ENCODE results near the gene RIN1. TPM values are rescaled to one million over a fixed set of nuclear protein-coding genes. Genes with fewer than 3 reads are reported as not detected.

RIN1 gene
- total RNA-seq, 1 donor from 2014 or later = 8.2 TPM

DNA sequence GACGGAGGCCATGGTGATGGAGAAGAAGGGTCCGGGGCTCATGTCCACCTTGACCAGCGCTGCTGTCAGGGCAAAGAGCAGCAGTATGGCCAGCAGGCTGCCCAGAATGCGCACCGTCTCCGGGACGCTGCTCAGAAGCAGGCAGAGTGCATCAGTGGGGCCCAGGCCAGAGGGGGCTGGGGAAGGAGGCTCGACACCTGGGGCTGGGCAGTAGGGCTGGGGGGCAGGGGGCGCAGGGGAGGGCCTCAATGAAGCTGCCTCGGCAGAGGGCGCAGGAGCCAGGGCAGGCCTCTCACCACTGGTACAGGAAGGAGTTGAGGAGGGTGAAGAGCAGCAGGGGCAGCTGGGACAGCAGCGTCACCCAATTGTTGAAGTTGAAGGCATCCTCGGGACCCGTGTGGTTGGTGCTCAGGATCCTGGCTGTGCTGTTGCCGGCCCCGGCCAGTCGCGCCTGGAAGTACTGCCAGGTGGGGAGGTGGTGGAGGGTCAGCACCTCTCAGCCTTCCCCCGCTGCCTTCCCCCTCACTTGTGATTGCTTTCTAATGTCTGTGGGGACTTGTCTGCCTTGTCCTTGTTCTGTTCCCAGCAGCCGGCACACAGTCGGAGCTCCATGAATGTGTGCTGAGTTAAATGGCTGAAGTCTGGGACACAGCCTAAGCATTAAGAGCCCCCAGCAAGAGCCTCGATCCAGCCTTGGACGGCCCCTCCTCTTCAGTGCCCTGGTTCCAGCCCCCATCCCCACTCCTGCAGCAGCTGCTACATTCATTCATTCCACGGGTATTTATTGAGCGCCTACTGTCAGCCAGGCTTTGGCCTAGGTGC lies 33.0 kb upstream of the RIN1 start:
- TF ChIP-seq, protein P1, sequence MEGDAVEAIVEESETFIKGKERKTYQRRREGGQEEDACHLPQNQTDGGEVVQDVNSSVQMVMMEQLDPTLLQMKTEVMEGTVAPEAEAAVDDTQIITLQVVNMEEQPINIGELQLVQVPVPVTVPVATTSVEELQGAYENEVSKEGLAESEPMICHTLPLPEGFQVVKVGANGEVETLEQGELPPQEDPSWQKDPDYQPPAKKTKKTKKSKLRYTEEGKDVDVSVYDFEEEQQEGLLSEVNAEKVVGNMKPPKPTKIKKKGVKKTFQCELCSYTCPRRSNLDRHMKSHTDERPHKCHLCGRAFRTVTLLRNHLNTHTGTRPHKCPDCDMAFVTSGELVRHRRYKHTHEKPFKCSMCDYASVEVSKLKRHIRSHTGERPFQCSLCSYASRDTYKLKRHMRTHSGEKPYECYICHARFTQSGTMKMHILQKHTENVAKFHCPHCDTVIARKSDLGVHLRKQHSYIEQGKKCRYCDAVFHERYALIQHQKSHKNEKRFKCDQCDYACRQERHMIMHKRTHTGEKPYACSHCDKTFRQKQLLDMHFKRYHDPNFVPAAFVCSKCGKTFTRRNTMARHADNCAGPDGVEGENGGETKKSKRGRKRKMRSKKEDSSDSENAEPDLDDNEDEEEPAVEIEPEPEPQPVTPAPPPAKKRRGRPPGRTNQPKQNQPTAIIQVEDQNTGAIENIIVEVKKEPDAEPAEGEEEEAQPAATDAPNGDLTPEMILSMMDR (IDR thresholded peaks at IDR 0.05) = no peak
- peaks cover 15% of the 10 kb centered on the region for H3K4me1 ChIP-seq
- H3K27me3 ChIP-seq (ENCODE audit: low read depth) = peaks cover 25% of the 10 kb centered on the region
- no peak overlapping the region for H3K27ac ChIP-seq
- DNase-seq (no peak), ATAC-seq (no peak)
- no peaks in the 10 kb centered on the region for H3K9me3 ChIP-seq
- no peak overlapping the region for H3K4me3 ChIP-seq
- no peaks in the 10 kb centered on the region for H3K36me3 ChIP-seq
- intact Hi-C loops (cut with DNase I) = no loop called here

GRCh38 chr11:66368484-66368883 lies 32.2 kb upstream of the RIN1 start:
- intact Hi-C loops (cut with DNase I) = no loop called here
- no peak for ATAC-seq
- no peak for DNase-seq
- Histone ChIP-seq H3K4me1 (peaks cover 20% of the 10 kb centered on the region), H3K36me3 (no peaks in the 10 kb centered on the region), H3K27ac (no peak overlapping the region), H3K9me3 (no peaks in the 10 kb centered on the region), H3K4me3 (no peak overlapping the region), H3K27me3 (ENCODE audit: low read depth) (peaks cover 23% of the 10 kb centered on the region)
- TF ChIP-seq, protein P1 (IDR thresholded peaks at IDR 0.05) = no peak

GRCh38 chr11:66367561-66368312 lies 31.5 kb upstream of the RIN1 start:
- intact Hi-C loops (cut with DNase I) = no loop called here
- TF ChIP-seq, protein P1 (IDR thresholded peaks at IDR 0.05) = no peak
- Histone ChIP-seq H3K27ac (no peak overlapping the region), H3K4me3 (no peak overlapping the region), H3K27me3 (ENCODE audit: low read depth) (peaks cover 20% of the 10 kb centered on the region), H3K4me1 (peaks cover 26% of the 10 kb centered on the region), H3K9me3 (no peaks in the 10 kb centered on the region), H3K36me3 (no peaks in the 10 kb centered on the region)
- DNase-seq (no peak), ATAC-seq (no peak)

GRCh38 chr11:66366844-66367477 lies 30.7 kb upstream of the RIN1 start:
- ATAC-seq (no peak), DNase-seq (no peak)
- Histone ChIP-seq H3K27ac (no peak overlapping the region), H3K4me3 (no peak overlapping the region), H3K9me3 (no peaks in the 10 kb centered on the region), H3K4me1 (peaks cover 21% of the 10 kb centered on the region), H3K27me3 (ENCODE audit: low read depth) (peaks cover 12% of the 10 kb centered on the region), H3K36me3 (no peaks in the 10 kb centered on the region)
- intact Hi-C loops (cut with DNase I) = no loop called here
- TF ChIP-seq, protein P1 (IDR thresholded peaks at IDR 0.05) = no peak

DNA sequence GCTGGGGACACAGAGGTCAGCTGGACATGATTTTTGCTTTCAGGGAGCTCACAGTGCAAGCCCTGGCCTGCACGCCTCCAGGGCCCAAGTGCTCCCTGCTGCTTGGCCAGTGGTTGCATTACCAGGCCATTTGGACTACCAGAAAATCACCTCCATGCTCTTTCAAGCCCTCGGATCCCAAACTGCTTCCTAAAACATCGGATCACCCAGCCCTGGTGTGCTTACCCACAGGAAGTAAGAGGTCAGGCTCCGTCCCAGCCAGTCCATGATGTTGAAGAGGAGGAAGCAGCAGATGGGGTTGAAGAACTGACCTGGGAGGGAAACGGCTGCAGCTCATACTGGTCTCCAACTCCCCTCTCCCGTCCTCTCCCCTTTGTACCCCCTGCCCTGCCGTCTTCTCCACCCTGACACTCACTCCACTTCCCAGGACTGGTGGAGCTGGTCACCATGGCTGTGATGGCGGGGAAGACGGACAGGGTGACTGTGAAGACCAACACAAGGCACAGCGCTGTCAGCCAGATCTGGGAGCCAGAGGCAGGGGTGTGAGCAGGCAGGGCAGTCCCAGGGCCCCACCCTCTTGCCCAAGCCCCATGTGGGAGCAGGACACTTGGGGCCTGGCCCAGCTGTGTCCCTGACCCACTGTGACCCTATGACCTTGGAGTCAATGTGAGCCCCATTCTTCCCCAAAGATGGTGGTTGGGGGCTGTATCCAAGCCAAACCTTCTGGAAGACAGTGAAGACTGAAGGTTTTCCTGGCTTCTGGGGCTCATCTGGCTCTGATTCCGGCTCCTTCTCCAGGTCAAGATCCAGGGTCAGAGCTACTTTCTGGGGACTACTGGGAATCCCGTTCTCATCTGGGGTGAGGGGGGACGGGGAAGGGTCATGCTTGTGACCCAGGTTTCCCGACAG lies 29.7 kb upstream of the RIN1 start:
- Histone ChIP-seq H3K4me3 (no peak overlapping the region), H3K27me3 (ENCODE audit: low read depth) (peaks cover 2% of the 10 kb centered on the region), H3K27ac (no peak overlapping the region), H3K4me1 (peaks cover 18% of the 10 kb centered on the region), H3K9me3 (no peaks in the 10 kb centered on the region), H3K36me3 (no peaks in the 10 kb centered on the region)
- ATAC-seq (no peak), DNase-seq (no peak)
- intact Hi-C loops (cut with DNase I) = no loop called here
- TF ChIP-seq, protein P1 (IDR thresholded peaks at IDR 0.05) = no peak

Data from lower lobe of right lung (tissue), 2 donors.